Stimulated activated CD8-positive, alpha-beta memory T cell treated with anti-CD3 and anti-CD28 coated beads, Interleukin-4, amount 100 ng/mL, for 1 hour (primary cell): ENCODE data around the gene NADK2.
"Not testable (repeated sequence)": the region's sequence is repeated elsewhere in the genome, so short reads cannot be mapped to it uniquely, and the experiment has no call there.

Experiments used
- DNase-seq, 2 donors: peaks; one replicate each; pipeline ENCODE4 v3.0.0-alpha.2; 2020; ENCODE audit warnings: low read depth in 2 of 2, low spot score in 1 of 2

Gene NADK2

DNA sequence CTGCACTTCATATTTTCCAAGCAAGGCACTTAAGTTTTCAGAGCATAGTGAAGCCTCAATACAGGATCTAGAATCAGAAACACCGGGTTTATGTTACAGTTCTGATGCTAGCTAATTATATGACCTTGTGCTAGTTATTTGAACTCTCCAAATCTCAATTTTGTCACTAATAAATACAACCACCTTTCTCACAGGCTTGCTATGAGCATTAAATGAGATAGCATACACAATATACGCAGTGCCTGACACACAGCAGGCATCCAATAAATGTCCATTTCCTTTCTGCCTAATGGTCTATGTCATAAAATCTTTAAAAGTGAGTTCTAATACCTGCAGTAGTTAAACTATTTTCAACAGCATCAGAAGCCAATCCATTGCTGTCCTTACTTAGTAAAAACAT lies 32.9 kb downstream of the NADK2 start:
- no peak for DNase-seq

DNA sequence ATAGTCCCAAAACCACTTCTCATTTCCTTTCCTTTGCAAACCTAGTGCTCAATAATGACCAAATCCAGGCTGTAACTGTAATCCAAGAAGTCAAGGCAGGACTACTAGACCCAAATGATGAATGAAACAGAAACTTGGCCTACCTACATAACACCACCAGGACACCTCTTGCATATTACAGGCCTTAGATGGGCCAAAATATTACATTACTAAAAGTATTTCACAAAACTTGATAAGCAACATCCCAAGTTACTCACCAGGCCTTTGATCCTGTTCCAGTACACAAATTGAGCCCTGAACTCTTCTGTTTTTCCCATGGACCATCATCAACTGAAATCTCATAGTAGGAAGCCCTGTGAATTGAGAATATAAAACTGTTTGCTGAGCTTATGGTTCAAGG lies 34.8 kb downstream of the NADK2 start:
- DNase-seq: no peak

DNA sequence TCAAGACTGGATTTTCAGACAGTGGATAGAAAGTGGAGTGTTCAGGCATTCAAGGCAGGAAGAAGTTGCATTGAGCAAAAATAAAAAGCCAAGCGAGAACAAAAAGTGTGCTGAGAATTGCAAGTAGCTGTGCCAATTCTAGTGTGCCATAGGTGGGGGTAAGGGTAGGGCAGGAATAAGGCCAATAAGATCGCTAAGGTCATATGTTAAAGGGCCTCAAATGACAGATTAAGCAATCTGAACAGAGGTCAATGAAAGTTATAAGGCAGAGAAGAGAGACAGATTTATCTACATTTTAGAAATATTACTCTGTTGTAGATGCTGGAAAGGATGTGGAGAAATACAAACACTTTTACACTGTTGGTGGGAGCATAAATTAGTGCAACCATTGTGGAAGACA lies 36.4 kb downstream of the NADK2 start:
- no peak for DNase-seq

DNA sequence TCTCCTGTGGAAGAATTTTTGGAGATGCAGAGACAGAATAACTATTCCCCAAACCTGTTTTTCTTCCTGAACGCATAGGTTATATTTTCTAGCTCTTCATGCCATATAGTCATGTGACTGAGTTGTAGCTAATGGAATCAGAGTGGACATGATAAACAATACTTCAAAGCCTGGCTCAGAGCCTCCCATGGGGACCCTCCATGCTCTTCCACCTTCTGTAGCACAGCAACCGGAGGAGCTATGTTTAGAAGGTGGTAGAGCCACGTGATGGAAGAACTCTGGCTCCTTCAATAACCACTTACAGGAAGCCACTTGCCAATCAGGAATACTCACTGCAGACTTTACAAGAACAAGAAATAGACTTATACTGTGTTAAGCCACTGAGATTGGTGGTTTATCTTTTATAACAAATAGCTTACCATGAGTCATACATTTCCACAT lies 39.2 kb downstream of the NADK2 start:
- DNase-seq: no peak

DNA sequence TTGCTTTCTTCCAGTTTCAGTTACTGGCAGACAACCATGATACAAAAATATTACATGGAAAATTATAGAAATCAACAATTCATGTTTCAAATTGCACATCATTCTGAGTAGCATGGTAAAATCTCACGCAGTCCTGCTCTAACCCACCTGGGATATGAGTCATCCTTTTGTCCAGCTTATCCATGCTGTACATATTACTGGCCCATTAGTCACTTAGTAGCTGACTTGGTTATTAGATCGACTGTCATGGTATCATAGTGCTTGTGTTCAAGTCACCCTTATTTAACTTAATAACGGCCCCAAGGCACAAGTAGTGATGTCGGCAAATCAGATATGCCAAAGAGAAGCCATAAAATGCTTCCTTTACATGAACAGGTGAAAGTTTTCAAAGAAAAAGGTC lies 41.2 kb downstream of the NADK2 start:
- DNase-seq: no peak

DNA sequence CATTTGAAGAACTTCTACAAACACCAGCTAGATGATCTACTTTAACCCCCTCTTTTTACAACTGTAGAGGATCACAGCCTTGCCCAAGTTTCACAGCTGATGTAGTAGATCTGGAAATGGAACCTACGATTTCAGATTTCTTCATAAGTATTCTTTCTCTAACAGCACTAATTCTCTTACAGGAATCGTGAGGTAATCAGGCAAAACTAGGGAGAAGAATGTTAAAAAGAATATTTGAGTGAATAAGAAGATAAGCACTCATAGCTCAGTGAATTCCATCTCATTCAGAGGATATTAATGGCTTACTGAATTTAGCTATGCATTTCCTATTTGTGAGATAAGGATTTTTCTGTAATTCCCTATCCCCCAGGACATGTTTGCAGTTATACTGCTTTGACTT lies 42.1 kb downstream of the NADK2 start:
- DNase-seq: no peak

DNA sequence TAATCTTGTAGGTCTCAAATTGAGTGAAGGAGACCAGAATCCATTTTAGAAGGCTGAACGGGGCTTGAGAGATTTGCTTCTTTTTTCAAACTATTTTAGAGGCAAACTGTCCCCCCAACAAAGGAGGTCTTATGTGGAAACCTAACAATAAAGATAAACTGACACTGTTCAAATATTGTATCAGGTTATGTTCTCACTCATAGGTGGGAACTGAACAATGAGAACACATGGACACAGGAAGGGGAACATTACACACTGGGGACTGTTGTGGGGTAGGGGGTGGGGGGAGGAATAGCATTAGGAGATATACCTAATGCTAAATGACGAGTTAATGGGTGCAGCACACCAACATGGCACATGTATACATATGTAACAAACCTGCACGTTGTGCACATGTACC lies 42.9 kb downstream of the NADK2 start:
- not testable (repeated sequence) for DNase-seq

DNA sequence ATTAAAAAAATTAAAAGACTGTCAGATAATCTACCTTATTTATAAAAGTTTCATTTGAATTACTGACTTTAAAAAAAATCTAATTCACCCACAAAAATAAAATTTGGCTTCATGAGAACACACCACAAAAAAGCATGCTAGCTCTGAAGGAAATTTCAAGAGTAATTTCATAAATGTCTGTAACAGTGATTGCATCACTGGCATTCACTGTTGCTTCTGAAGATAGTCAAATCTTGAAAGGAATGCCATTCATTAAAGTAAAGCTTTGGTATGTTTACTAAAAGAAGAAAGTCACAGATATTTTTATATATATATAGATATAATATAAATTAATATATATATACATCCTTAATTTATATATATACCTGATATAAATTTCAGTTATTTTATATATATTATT lies 43.4 kb downstream of the NADK2 start:
- no peak for DNase-seq

DNA sequence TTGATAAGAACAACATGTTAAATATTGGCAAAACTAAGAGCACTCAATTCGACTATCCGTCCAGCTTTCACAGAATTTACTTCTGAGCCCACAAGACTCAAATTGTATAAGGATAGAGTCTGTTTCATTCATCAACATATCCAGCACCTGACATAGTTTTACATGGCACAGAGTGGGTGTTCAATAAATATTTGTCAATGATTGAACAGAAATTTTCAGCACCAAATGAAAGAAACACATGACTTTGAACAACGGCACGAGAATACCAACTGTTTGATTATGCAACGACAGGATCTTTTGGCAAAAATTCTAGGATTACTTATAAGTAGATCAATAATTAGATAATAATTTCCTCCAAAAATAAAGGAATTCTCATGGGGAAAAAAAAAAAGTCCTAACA lies 48.0 kb downstream of the NADK2 start:
- DNase-seq: no peak

DNA sequence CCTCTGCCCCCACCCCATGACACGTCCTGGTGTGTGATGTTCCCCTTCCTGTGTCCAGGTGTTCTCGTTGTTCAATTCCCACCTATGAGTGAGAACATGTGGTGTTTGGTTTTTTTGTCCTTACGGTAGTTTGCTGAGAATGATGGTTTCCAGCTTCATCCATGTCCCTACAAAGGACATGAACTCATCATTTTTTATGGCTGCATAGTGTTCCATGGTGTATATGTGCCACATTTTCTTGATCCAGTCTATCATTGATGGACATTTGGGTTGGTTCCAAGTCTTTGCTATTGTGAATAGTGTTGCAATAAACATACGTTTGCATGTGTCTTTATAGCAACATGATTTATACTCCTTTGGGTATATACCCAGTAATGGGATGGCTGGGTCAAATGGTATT lies 57.3 kb downstream of the NADK2 start:
- not testable (repeated sequence) for DNase-seq

DNA sequence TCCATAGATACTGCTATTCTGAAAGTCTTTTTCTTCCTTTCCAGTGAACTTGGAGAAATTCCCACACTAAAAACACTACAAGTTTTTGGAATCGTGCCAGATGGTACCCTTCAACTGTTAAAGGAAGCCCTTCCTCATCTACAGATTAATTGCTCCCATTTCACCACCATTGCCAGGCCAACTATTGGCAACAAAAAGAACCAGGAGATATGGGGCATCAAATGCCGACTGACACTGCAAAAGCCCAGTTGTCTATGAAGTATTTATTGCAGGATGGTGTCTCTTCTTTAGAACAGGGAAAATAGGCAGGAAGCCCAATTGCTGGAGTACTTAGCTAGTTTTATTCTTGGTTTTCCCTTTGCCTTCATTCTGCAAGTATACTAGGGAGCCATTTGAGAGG lies 60.0 kb downstream of the NADK2 start:
- no peak for DNase-seq

DNA sequence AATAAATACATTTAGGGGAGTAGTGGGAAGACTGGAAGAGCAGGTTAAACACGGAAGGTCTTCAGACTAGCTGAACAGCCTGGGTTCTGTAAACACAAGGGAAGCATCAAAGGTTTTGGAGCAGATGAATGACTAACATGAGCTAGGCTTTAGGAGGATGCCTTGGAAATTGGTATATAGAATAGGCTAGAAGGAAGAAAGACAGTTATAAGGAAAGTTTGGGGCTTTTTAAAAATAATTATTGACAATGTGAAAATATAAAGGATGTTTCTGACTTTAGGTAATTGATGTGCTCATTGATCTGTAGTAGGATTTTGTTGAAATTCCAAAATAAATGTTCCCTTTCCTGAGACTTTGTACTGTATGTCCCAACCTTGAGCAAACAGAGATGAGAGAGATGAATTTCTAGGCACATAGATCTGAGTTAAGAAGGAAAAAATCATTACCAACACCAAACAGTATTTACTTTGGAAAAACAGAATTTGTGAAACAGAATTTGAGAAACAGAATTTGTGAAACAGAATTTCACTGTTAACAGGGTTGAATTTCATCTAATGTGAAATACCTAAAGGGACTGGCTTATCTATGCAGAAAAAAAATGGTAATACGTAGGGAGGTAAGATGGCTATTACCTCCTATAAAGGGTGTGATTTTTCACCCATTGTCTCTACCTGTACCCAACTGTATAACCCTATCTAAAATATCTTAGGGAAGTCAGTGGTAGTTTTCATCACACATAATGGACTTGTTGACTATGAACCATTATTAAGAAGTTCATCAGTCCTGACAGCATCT lies 61.0 kb downstream of the NADK2 start:
- DNase-seq: no peak

DNA sequence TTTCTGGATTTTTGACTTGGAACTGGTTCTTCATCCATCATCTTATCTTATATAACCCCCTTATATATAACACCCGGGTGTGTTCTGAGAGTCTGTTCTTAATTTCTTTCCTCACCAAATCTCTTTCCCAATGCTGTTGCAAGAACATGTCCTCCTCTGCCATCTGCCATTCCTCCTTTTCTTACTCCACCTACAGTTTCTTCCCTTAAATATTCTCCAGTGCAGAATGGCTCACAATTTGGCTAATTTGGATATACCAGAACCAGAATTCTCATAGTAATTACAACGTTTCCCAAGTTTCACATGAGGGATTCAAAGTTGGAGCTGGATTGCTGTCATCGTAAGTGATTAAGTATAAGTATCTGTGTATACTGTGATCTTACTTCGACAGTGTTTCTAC lies 61.8 kb downstream of the NADK2 start:
- no peak for DNase-seq

DNA sequence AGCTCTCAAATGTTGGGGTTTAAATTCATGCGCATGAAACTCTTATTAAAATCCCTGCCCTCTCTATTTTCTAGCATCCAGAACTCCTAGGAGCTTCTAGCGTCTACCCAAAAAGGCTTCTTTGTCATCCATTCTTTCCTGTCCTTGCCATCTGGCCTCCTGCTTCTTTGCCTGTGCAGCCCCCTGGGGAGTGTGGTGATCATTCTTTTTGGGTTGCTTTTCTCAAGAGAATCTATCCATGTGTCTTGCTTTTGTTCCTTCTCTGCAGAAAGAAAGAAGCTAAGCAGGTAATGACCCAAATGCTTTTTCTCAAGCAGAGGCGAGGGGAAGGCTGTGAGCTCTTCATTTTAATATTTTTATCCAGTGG lies 63.2 kb downstream of the NADK2 start:
- DNase-seq: no peak

DNA sequence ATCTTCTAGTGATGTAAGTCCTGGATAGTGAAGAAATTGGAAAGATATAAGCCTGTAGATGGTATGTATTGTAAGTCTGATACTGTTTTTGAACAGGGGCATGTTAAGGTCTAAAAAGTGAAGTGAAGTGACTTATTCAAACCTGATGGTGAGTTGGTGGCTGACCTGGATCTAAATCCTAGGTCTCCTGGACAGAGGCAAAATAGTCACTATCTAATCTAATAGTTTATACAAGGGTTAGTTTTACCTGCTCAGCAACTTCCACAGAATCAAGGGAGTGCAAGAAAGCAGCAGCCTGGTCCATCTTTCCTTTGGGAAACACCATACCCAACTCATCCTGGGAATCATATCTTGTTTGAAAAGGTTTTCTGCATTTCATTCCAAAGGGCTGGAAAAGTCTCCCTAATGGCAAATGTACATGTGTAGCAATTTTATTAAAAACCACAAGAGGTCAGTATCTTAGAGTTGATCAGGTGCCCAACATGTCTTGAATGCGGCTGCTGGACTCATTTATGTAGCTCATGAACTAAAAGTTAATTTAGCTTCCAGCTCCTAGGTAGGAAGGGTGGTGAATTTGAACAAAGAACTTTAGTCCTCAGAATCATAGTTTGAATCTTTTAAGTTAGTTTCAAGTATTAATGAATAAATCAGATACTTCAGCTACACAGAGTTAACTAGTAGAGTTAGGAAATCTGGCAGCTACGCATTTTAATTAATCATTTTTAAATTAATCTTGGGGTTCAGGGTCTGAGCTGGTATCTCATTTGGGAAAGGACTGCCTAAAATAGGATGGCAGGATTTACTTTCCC lies 63.8 kb downstream of the NADK2 start:
- DNase-seq: no peak

DNA sequence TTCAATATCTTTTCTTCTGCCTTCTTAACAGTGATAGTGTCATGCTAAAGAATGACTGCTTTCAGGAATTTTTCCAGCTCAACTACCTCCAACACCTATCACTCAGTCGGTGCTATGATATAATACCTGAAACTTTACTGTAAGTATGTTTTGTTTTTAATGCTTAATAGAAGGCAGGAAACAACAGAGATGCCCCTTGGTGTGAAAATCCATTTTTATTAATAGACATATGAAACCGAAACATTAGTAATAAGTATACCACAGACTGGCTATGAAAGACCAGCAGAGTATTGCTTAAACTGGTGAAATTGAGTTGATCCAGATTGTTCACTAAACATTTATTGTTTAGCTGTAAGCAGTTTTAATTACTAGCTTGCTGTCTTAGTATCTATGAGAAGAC lies 64.6 kb downstream of the NADK2 start:
- no peak for DNase-seq

DNA sequence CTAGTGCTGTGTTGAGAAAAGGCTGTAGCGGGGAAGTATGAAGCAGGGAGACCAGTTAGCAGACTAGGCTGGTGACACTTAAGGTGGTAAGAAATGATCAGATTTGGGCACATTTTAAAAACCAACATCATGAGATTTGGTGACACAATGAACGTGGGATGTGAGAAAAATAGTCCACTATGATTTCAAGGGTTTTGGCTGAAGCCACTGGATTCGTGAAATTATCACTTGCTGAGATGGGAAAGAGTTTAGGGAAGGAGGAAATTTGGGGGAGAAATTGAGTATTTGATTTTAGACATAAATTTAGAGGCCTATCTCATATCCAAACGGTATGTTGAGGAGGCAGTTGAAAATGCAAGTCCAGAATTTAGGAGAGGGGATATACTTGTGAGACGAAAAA lies 66.7 kb downstream of the NADK2 start:
- no peak for DNase-seq

DNA sequence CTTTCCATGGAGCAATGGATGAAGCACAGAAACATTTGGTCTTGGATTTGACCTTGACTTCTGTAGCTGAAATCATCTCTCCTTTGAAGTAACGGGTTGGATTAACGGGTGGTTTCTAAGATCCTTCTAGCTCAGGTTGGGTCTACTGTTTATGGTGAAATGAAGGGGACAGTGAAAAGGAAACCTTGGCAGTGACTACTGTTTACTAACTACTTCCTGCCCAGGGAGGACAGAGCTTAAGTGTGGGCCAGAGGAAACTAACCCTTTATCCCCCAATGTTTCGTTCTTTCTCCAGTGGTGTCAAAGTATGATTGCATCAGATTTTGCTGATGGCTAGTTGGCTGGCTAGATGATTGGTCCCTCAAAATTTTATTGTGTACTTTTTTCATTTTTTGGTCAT lies 67.6 kb downstream of the NADK2 start:
- DNase-seq: no peak

DNA sequence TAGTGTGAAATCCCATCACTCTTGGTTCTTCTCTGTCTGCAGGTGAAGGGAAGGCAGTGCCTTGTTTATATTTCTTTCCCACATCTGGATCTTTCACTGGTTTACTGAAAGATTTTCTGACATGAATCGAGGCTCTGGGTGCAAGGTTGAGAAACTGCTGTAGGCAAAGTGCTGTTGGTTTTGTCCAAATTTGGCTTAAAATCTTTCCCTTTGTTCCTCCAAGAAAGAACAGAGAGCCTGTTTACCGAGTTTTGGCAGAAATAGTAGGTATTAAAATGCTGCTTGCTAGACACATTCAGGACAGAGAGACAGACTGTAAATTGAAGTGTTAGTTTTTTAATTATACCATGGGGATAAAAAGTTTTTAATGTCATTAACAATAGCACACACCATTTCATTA lies 68.3 kb downstream of the NADK2 start:
- no peak for DNase-seq

DNA sequence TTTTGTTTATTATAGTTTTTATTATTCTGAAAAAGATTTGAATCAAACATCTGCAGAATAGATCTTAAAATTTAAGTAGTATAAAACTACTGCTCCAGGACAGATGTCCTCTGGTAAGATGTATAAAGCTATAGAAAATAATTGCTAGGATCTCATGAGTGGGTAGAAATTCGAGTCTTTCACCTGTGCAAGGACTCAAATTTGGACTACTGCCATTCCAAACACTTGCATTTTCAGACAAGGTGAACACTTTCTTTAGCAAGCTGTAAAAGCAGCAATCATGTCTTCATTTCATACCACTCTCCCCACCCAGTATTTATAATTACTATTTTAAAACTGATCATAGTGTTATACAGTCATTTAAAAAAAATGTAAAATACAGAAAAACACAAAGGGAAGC lies 69.1 kb downstream of the NADK2 start:
- no peak for DNase-seq

DNA sequence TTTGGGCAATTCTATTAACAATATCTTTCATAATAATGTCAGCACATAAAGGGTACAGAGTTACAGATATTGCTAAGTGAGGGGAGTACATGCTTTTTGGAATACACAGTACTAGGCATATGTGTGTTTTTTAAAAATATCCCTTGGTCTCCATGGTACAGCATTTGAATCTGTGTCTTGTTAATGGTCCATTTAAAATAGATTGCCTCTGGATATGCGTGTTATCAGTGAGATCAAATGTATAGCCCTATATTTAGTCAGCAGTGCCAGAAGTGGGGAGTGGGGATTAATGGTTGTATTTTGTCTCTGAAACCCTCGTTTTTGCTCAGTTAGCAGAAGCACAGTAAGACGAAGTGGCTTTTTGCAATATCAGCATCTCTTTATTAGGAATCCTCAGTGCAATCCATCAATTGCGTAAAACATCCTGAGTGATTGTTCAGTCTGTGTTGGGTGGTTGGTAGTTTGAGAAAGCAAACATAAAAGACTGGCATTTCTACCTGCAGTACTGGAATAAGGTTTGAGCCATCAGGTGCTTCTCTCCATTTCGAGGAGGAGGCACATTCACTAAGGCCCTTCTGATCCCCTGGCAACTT lies 70.8 kb downstream of the NADK2 start:
- DNase-seq: no peak

DNA sequence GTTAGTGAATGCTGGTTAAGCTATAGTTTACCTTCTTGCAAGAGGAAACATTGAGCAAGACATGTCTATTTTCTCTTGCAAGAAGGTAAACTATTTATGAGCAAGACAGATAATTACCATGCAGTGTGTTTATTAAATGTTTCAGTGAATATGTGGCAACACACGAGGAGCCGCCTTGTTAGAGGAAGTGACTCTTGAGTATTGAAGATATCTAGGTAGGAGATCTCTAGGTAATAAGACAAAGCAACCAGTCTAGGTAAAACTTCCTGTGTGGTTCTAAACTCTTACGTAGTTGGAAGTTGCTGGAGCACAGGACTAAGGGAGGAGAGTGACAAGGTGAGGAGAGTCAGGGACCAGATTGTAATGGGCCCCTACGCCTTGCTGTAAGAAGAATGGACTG lies 73.0 kb downstream of the NADK2 start:
- no peak for DNase-seq
